T-helper 22 cell (primary cell): ENCODE results near the gene SLC25A41.
"Not testable (repeated sequence)": the region's sequence is repeated elsewhere in the genome, so short reads cannot be mapped to it uniquely, and the experiment has no call there.

Experiments
- DNase-seq: peaks from one replicate; pipeline ENCODE4 v3.0.0-alpha.2; 2020; ENCODE audit warnings: low read depth

The SLC25A41 gene

DNA sequence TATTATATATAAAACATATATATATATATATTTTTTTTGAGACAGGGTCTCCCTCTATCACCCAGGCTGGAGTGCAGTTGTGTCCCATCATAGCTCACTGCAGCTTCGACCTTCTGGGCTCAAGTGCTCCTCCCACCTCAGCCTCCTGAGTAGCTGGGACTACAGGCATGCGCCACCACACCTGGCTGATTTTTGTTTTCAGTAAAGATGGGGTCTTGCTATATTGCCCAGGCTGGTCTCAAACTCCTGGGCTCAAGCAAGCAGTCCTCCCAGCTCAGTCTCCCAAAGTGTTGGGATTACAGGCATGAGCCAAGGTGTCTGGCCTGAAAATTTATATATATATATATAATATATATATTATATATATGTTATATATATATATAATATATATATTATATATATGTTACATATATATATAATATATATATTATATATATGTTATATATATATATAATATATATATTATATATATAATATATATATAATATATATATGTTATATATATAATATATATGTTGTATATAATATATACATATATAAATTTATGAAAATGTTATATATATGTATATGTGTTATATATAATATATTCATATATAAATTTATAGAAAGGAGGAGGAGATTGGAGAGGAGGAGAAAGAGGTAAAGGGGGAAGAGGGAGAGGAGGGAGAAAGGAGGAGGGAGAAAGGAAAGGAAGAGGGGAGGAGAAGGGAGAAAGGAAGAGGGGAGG lies 4.7 kb downstream of the SLC25A41 start:
- DNase-seq: not testable (repeated sequence)

- DNase-seq: no peak
Measured at GRCh38 chr19:6427131-6427530, 6.4 kb downstream of the SLC25A41 start.

- no peak for DNase-seq
Measured at GRCh38 chr19:6425732-6426620, 7.6 kb downstream of the SLC25A41 start.

DNA sequence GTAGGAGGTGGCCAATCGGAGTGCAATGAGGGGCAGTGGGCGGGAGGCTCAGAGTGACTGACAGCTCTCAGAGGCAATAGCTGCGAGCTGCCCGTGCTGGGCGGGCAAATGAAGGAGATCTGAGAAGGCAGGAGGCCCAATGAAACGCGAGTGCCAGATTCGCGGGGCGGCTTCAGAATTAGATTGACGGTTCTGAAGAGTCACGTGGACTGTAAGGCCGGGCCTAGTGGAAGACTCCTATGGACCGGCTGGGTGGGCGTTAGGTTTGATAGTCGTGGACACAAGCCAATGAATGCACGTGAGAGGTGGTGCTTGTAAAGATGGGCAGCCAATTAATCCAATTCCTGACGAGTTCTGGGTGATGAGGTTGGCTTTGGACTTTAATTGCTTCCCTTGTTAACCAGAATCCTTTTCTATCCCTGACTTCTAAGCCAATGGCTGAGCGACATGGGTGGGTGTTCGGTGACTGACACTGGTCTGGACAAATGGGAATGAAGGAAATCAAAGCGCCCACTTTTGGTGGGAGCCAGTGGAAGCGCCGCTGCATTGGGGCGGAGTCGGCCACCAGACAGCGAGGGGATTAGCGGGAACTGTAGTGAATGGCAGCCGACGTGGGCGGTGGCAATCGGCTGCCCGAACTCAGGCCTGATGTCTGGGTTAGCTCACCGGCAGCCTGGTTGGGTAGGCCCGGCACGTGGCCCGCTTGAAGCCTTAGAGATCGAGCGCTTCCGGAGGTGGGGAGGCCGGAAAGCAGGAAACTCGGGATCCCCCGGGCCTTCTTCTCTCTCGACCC lies 8.4 kb downstream of the SLC25A41 start:
- DNase-seq: peak; percentile 99

DNA sequence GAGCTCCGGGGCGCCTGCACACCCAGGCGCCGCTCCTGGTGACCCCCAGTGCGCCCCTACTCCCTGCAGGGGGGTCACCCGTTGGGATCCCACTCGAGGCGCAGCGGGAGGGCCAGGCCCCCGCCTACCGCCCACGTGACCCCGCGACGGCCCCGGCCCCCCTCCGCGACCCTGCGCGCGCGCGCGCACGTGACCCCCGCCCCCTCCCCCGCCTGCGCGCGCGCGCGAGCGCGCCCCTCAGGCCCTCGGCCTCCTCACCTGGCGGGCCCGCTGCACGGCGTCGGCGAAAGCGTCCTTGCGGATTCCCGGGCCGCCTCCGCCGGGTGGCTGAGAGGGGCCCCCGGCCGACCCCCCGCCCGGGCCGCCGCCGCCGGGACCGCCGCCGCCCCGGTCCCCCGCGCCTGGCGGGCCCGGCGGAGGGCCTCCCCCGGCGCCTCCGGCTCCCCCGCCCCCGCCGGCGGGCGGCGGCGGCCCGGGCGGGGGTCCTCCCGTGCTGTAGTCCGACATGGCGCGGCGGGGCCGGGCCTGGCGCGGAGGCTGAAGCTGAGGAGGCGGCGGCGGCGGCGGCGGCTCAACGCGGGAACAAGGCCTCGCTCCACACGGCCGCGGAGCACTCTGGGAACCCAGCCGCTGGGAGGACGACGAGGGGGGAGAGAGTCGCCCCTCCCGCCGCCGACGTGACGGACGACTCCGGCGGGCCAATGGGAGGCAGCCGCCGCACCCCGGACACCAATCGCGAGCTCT lies 9.2 kb downstream of the SLC25A41 start, which contains the start of gene KHSRP:
KHSRP (minus strand) TSS at position 617 of the 744 bp plus-strand sequence; CDS start at position 507, 110 bp downstream.
- DNase-seq: peak; percentile 16

DNA sequence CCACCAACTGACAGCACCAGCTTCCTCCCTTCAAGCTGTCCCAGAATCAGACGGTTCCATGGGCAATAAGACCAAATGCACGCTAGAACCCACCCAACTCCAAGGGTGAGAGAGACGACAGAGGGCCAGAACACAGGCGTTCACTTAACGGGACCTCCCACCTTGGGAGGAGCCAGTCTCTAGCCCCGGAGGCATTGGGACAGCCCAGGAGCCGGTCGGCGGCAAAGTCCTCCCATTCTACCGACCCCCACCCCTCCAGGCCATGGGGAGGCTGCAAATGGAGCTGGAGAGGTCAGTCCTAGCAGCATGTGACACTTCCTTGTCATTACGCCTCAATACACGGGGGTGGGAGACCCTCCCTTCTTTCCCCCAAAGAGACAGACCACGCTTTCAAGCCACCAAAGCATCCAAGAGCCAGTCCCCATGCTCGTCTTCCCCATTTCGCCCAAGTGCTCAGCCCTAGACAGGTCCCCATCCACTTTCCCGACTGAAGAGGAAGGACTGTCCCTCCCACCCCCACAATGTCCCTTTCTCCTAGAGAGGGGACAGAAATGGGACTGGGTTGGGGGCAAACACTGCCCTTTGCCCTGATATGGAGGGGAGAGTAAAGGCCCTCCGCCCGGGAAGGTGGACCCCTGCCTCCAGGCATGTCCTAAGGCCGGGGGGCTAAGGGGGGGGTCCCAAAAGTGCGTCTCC lies 9.9 kb downstream of the SLC25A41 start:
- no peak for DNase-seq

GRCh38 chr19:6421075-6422014 lies 12.2 kb downstream of the SLC25A41 start:
- DNase-seq: no peak

DNA sequence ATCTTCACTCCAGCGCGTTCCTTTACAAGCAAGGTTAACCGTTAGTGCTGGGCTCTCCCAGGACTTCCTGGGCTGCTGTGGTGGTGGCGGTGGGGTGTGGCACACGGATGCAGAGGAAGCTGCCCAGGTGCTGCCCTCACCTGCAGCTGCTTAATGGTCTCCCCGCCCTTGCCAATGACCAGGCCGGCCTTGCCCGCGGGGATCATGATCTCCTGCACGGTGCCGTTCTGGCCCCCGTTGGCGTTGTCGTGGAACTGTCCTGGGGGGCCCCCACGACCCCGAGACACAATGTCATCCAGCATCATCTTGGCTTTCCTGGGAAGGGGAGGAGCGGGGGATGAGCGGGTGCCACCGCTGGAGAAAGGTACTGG lies 15.0 kb downstream of the SLC25A41 start:
- no peak for DNase-seq

GRCh38 chr19:6417713-6418561 lies 15.6 kb downstream of the SLC25A41 start:
- no peak for DNase-seq

- no peak for DNase-seq
Measured at GRCh38 chr19:6416658-6417405, 16.7 kb downstream of the SLC25A41 start.

DNA sequence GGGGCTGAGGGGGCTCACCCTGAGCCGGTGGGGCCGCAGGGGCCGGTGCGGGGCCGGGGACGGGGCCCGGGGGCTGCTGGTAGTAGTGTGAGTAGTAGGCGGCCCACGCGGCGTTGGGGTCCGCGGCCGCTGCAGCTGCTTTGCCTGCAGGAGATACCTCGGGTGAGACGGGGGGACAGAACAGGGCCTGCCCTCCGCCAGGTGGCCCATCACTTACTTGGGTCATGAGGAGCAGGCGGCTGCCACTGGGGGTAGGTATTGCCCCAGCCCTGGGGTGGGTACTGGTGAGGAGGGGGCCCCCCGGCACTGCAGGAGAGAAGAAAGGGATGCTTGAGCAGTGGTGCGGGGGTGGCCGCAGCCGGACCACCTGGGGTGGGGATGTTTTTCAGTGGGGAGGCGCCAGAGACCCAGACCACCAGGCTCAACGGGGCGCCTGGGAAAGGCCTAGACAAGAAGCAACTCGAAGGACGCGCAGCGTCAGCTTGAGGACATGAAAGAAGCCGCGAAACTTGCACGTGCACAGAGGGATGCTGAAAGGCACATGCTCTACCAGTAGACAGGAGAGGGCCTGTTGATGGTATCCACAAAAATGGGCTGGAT lies 17.9 kb downstream of the SLC25A41 start:
- no peak for DNase-seq

DNA sequence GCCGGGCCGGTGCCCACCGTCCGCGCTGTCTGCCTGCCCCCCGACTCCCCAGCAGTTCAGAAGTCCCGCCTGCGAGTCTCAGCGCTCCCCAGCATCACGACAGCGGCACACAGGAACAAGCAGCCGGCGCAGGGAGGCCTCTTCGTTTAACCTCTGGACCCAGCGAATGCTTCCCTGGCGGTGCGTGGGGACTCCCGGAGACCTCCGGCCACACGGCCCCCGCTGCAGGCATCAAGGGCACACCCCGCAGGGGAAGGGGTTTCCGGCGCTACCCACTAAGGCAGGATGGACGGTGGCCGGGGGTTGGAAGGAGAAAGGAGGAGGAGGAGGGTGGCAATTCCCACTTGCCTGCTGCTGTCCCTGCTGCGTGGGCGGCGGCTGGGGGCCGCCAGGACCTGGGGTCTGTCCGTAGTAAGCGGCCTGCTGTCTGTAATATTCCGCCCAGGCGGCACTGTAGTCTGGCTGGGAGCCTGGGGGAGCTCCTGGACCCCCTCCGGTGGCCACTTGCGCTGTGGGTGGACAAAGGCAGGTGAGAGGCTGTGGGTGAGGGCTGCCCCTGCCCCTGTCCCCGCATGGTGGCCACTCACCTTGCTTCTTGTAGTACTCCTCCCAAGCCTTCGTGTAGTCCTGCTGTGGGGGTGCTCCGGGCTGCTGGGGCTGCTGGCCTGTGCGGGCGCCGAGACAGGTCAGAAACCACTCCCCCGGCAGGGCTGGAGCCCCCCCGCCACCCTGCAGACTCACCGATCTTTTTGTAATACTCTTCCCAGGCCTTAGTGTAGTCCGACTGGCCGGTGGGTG lies 18.6 kb downstream of the SLC25A41 start:
- no peak for DNase-seq

GRCh38 chr19:6413721-6414643 lies 19.6 kb downstream of the SLC25A41 start:
- no peak for DNase-seq

DNA sequence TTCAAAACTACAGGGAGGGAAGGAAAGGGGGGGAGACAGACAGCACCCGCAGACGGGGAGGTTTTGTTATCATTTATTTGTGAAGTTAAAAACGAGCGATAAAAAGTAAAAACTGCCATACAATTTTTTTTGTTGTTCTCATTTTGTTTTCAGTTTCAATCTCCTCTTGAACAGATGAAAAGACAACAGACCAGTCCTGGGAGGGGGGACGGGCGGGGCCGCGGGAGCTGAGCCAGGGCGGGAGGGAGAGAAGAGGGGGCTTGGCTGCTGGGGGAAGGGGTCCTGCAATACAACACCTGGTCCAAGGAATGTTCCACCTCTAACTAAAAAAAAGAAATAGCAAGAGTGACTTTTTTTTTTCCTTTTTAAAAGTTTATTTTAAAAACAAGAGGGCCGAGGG lies 20.3 kb downstream of the SLC25A41 start:
- no peak for DNase-seq

- DNase-seq: no peak
Measured at GRCh38 chr19:6412447-6413091, 21.0 kb downstream of the SLC25A41 start.
